IMR-90 (cell line): ENCODE measurements around the gene ENO4. TPM values are rescaled to one million over a fixed set of nuclear protein-coding genes. Genes with fewer than 3 reads are reported as not detected.

ENCODE experiments used
- ATAC-seq: fragments of 200-7000 bp; cut with Tn5 transposase; 2 replicates; pipeline ENCODE4 v1.9.1; 2020; ENCODE audit warnings: low read depth, mild to moderate bottlenecking, moderate library complexity
- BruUV-seq: library from RNA; stranded (reverse); fragments of 400-500 nt; replicated peaks from 2 replicates; lab custom pipeline; 2021; lab: Mats Ljungman, UMichigan
- CTCF ChIA-PET: fragments of 300-600 bp; formaldehyde crosslinking; extraction: SDS; loops from one replicate; lab custom pipeline; 2021; ENCODE audit warnings: antibody characterized with exemption; lab: Yijun Ruan, JAX
- POLR2A ChIA-PET: fragments of 300-600 bp; sonication (Branson Sonifier 250); formaldehyde crosslinking; loops from one replicate; lab custom pipeline; 2022; ENCODE audit warnings: antibody characterized with exemption; ENCODE audit not compliant: unreplicated experiment; lab: Charles Lee
- DNase-seq: peaks from one replicate; pipeline ENCODE4 v3.0.0; 2013
- H2AFZ ChIP-seq: replicated peaks from 2 replicates; pipeline ENCODE3; 2013; ENCODE audit warnings: low read length, mild to moderate bottlenecking; ENCODE audit not compliant: poor library complexity
- H2AK5ac ChIP-seq: 2 replicates; pipeline ENCODE4 v1.6.1; 2013; ENCODE audit warnings: low read depth, low read length, inconsistent platforms
- H2AK9ac ChIP-seq: replicated peaks from 2 replicates; pipeline ENCODE3; 2013; ENCODE audit warnings: mild to moderate bottlenecking, low read depth, low read length, moderate library complexity; ENCODE audit not compliant: poor library complexity
- H2BK120ac ChIP-seq: 2 replicates; pipeline ENCODE4 v1.6.1; 2013; ENCODE audit warnings: low read depth, low read length, inconsistent platforms
- H2BK15ac ChIP-seq: 3 replicates; pipeline ENCODE4 v1.6.1; 2013; ENCODE audit warnings: low read depth, low read length, inconsistent platforms
- H2BK20ac ChIP-seq: 2 replicates; pipeline ENCODE4 v1.6.1; 2013; ENCODE audit warnings: low read depth, mild to moderate bottlenecking, inconsistent platforms, low read length, moderate library complexity
- H2BK5ac ChIP-seq: 2 replicates; pipeline ENCODE4 v1.6.1; 2013; ENCODE audit warnings: mild to moderate bottlenecking, low read depth, low read length, inconsistent platforms; ENCODE audit not compliant: poor library complexity, severe bottlenecking
- H3K14ac ChIP-seq: replicated peaks from 2 replicates; pipeline ENCODE4 v1.6.1; 2013; ENCODE audit warnings: low read depth, low read length, inconsistent platforms
- H3K18ac ChIP-seq: 2 replicates; pipeline ENCODE4 v1.6.1; 2013; ENCODE audit warnings: low read depth, low read length, control low read depth
- H3K23ac ChIP-seq: 2 replicates; pipeline ENCODE4 v1.6.1; 2013; ENCODE audit warnings: low read depth, low read length, inconsistent platforms
- H3K27ac ChIP-seq: 2 replicates; pipeline ENCODE4 v1.5.1; 2013; ENCODE audit warnings: mild to moderate bottlenecking, control low read depth, low read length; ENCODE audit not compliant: insufficient read depth
- H3K27me3 ChIP-seq: 2 replicates; pipeline ENCODE4 v1.6.1; 2013; ENCODE audit warnings: low read length; ENCODE audit not compliant: control insufficient read depth, insufficient read depth
- H3K36me3 ChIP-seq: 2 replicates; pipeline ENCODE4 v1.6.1; 2013; ENCODE audit warnings: low read length, mixed read lengths; ENCODE audit not compliant: control insufficient read depth, insufficient read depth
- H3K4ac ChIP-seq: 2 replicates; pipeline ENCODE4 v1.6.1; 2013; ENCODE audit warnings: low read depth, low read length, inconsistent platforms
- H3K4me1 ChIP-seq: 2 replicates; pipeline ENCODE4 v1.6.1; 2013; ENCODE audit warnings: low read length, mixed read lengths; ENCODE audit not compliant: control insufficient read depth, insufficient read depth
- H3K4me2 ChIP-seq: 2 replicates; pipeline ENCODE4 v1.6.1; 2013; ENCODE audit warnings: low read depth, mild to moderate bottlenecking, control low read depth, low read length, moderate library complexity
- H3K4me3 ChIP-seq: 2 replicates; pipeline ENCODE4 v1.5.1; 2013; ENCODE audit warnings: low read depth, mild to moderate bottlenecking, control low read depth, low read length, moderate library complexity; ENCODE audit not compliant: insufficient read depth
- H3K56ac ChIP-seq: 2 replicates; pipeline ENCODE4 v1.6.1; 2013; ENCODE audit warnings: low read length, inconsistent platforms; ENCODE audit not compliant: insufficient read depth; ENCODE audit errors: extremely low read depth
- H3K79me1 ChIP-seq, 2 experiments: 2 replicates each; pipeline ENCODE4 v1.6.1; 2013; ENCODE audit warnings: low read length in 2 of 2, inconsistent platforms in 1 of 2, low read depth in 1 of 2
- H3K9ac ChIP-seq: 2 replicates; pipeline ENCODE4 v1.6.1; 2013; ENCODE audit warnings: low read depth, low read length, control low read depth
- H3K9me1 ChIP-seq: 2 replicates; pipeline ENCODE4 v1.6.1; 2013; ENCODE audit warnings: low read length, inconsistent platforms; ENCODE audit not compliant: insufficient read depth
- H3K9me3 ChIP-seq: 2 replicates; pipeline ENCODE4 v1.6.1; 2013; ENCODE audit warnings: low read length; ENCODE audit not compliant: control insufficient read depth, insufficient read depth
- H4K20me1 ChIP-seq: 2 replicates; pipeline ENCODE4 v1.6.1; 2013; ENCODE audit warnings: low read length, inconsistent platforms; ENCODE audit not compliant: insufficient read depth
- H4K5ac ChIP-seq: 2 replicates; pipeline ENCODE4 v1.6.1; 2013; ENCODE audit warnings: mild to moderate bottlenecking, low read depth, low read length, control low read depth
- H4K8ac ChIP-seq, 2 experiments: 2 replicates each; pipeline ENCODE4 v1.6.1; 2013; ENCODE audit warnings: low read depth in 2 of 2, low read length in 2 of 2, control low read depth in 1 of 2, inconsistent platforms in 1 of 2
- H4K91ac ChIP-seq: 2 replicates; pipeline ENCODE4 v1.6.1; 2013; ENCODE audit warnings: low read depth, low read length, inconsistent platforms; ENCODE audit not compliant: insufficient read depth
- RAD21 ChIP-seq: IDR thresholded peaks from 2 replicates; pipeline ENCODE4 v1.6.1; 2012; ENCODE audit warnings: low read length, improper control_type of control experiment
- SMC3 ChIP-seq: fragments of 150-350 bp; IDR thresholded peaks from 2 replicates; pipeline ENCODE4 v1.6.1; 2016; ENCODE audit warnings: low read depth, mild to moderate bottlenecking, antibody characterized with exemption, low read length, moderate library complexity
- WGBS, 2 experiments: methylation state at CpG; one replicate each; pipeline versions ENCODE4 v1.1.5 to v1.1.7; 2013; ENCODE audit warnings: missing lambda C conversion rate in 2 of 2; ENCODE audit not compliant: insufficient read length in 1 of 2; ENCODE audit errors: extremely low coverage in 2 of 2; 5-methylcytosine and 5-hydroxymethylcytosine counted together
- dilution Hi-C: fragments of 300-500 bp; cut with HindIII; formaldehyde crosslinking; loops from one replicate; pipeline ENCODE4 v1.14.3; 2018; ENCODE audit warnings: low sequenced_read_pairs; ENCODE audit not compliant: unreplicated experiment
- in situ Hi-C: fragments of 300-500 bp; cut with MboI; formaldehyde crosslinking; loops from 3 replicates; pipeline ENCODE4 v1.14.3; 2019; ENCODE audit warnings: low sequenced_read_pairs, inconsistent platforms, mixed read lengths
- intact Hi-C: fragments of 100-400 bp; cut with micrococcal nuclease; formaldehyde crosslinking; loops from 2 replicates; pipeline ENCODE4 v1.10.0; 2022
- polyA plus RNA-seq, 3 experiments: library from polyadenylated mRNA; depleted of rRNA; stranded (reverse); fragments of >200 nt; gene quantifications; 2 replicates each; pipeline ENCODE4 v1.2.3, GENCODE V29; 2012; ENCODE audit warnings: low replicate concordance in 1 of 3
- total RNA-seq: library from RNA; depleted of rRNA; stranded (reverse); fragments of >200 nt; gene quantifications from 2 replicates; pipeline ENCODE4 v1.2.3, GENCODE V29; 2012
- TF ChIP-seq, protein P1 (sequence below): conservative IDR thresholded peaks from 2 replicates; pipeline ENCODE4 v1.5.1; 2012; ENCODE audit warnings: mild to moderate bottlenecking, low read depth, low read length, improper control_type of control experiment

ENO4 gene
- total and polyA plus RNA-seq, 2 of the 4 experiments (the other 2 are of a cell fraction) = under 0.01 to 0.05 TPM

DNA sequence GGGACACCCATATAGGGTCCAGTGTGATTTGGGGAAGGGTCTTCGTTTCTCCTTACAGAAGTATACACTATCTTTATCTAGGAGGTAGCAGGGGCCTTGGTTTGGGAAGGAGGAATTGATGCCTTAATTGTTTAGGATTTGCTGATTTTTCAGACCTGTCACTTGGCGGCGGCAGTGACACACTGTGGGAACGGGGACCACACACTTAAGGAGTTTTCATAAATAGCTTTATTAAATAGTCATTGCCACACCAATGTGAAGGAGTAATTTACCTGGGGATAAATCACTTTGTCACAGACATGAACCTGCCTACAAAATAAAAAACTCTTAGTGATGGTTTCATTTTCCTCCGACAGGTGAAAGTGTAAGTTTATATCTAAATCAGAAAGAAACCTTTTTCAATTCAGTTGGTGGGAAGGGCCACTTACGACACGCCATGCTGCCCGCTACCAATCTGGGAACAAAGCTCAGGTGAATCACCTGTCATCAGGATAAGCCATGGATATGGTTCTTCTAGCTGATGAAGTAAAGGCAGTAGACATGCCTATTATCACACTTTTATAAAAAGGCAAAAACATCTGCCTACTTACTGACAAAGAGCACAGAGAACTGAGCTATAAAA is 12.3 kb upstream of the ENO4 start:
- WGBS, 2 experiments = no CpG with 5 or more reads among the region's 8 CpGs
- H3K27me3 ChIP-seq = peaks cover 33% of the 10 kb centered on the region
- H3K23ac ChIP-seq = no peak overlapping the region
- in situ Hi-C loops = no loop called here
- no peak overlapping the region for H3K14ac ChIP-seq
- intact Hi-C loops = loop anchor here (2.0 kb wide), 2 partner anchors 328 to 338 kb away; no protein-coding TSS in a partner anchor
- no peak for DNase-seq
- no peaks in the 10 kb centered on the region for H4K20me1 ChIP-seq
- POLR2A ChIA-PET = no interaction called here
- H3K36me3 ChIP-seq = no peaks in the 10 kb centered on the region
- no peak overlapping the region for H2BK5ac ChIP-seq
- TF ChIP-seq SMC3 = no peak
- TF ChIP-seq, protein P1, sequence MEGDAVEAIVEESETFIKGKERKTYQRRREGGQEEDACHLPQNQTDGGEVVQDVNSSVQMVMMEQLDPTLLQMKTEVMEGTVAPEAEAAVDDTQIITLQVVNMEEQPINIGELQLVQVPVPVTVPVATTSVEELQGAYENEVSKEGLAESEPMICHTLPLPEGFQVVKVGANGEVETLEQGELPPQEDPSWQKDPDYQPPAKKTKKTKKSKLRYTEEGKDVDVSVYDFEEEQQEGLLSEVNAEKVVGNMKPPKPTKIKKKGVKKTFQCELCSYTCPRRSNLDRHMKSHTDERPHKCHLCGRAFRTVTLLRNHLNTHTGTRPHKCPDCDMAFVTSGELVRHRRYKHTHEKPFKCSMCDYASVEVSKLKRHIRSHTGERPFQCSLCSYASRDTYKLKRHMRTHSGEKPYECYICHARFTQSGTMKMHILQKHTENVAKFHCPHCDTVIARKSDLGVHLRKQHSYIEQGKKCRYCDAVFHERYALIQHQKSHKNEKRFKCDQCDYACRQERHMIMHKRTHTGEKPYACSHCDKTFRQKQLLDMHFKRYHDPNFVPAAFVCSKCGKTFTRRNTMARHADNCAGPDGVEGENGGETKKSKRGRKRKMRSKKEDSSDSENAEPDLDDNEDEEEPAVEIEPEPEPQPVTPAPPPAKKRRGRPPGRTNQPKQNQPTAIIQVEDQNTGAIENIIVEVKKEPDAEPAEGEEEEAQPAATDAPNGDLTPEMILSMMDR = peak; percentile 40
- TF ChIP-seq RAD21 = peak; percentile 53
- H2BK120ac ChIP-seq = no peak overlapping the region
- no peak overlapping the region for H2AK5ac ChIP-seq
- no peak overlapping the region for H4K91ac ChIP-seq
- no peak overlapping the region for H4K5ac ChIP-seq
- H3K56ac ChIP-seq = no peak overlapping the region
- ATAC-seq = no peak
- H3K9ac ChIP-seq = no peak overlapping the region
- no peak overlapping the region for H3K18ac ChIP-seq
- CTCF ChIA-PET = interaction anchor here (1.2 kb wide), 1 partner anchor 13 kb away, joined by 3 read pairs; the partner anchor contains the start of gene ENO4
- H2BK20ac ChIP-seq = no peak overlapping the region
- no peak overlapping the region for H4K8ac ChIP-seq
- BruUV-seq = no TSS peak
- no peak overlapping the region for H3K4me3 ChIP-seq
- H3K79me1 ChIP-seq = no peaks in the 10 kb centered on the region
- dilution Hi-C loops = no loop called here
- no peaks in the 10 kb centered on the region for H3K9me1 ChIP-seq
- no peak overlapping the region for H3K4me2 ChIP-seq
- no peak overlapping the region for H3K4ac ChIP-seq
- H2AFZ ChIP-seq = no peak overlapping the region
- H3K4me1 ChIP-seq = no peaks in the 10 kb centered on the region
- H2BK15ac ChIP-seq = no peak overlapping the region
- no peaks in the 10 kb centered on the region for H3K9me3 ChIP-seq
- H3K27ac ChIP-seq = no peak overlapping the region
- H2AK9ac ChIP-seq = no peak overlapping the region
